GM18519 (cell line): ENCODE results near the gene GPR4.

Source experiments
- ATAC-seq: cut with Tn5 transposase; IDR thresholded peaks from one replicate; pipeline ENCODE4 v1.9.1; 2021; ENCODE audit warnings: mild to moderate bottlenecking, moderate library complexity; ENCODE audit not compliant: unreplicated experiment, low FRiP score

Gene GPR4

DNA sequence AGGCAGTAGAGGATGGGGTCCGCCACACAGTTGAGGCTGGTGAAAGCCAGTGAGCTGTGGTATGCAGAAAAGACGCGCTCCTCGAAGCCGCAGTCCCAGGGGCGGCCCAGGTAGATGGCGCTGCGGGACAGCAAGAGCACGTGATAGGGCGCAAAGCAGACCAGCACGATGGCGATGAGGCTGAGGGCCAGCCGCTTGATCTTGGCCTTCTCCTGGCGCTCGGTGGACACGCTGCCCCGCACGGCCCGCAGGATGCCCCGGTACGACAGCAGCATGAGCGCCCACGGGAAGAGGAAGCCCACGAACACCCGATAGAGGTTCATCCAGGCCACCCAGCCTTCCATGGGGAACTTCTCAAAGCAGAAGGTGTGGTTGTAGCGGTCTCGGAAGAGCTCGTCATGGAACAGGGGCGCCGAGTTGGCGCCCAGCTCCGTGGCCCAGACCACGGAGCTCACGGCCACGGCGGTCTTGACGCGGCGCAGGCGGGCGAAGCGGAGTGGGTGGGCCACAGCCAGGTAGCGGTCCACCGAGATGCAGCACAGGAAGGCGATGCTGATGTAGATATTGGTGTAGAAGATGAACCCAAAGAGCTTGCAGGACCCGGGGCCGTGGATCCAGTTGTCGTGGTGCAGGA, 10.9 kb downstream of the GPR4 start:
- ATAC-seq = no peak

- no peak for ATAC-seq
Observed at GRCh38 chr19:45590300-45591003, 11.6 kb downstream of the GPR4 start.

DNA sequence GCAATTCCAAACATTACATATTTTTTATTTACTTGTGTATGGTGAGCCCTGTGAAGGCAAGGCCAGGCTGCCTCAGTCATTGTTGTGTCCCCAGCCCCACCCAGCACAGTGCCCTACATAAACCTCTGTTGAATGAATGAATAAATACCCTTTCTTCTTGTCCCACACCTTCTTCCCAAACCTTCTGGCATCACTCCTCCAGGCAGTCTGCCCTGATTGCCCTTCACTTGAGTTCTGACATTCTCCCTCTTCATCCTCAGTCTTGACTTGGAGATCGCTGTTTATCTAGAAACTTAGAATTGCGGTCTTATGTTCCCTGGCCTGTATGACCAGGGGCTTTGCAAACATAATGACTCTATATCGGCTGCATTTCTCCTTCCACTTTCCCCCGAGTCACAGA, 12.2 kb downstream of the GPR4 start:
- ATAC-seq = no peak

DNA sequence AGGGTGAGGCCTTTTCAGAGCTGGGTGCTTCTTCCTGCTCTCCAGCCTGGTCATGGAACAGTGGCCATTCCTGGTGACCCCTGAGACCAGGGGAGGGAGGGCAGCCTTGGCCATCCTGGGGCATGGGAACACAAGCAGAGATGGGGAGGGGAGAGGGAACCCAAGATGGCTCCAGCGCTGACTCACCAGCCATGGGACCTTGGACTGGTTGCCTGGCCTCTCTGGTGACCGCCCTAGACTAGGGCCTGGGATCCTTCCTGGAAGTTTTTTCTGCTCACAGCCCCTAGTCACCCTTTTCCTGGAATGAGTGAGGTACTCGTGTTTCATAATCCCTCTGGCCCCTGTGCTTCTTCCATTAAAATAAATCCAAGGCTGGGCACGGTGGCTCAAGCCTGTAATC, 14.1 kb downstream of the GPR4 start:
- no peak for ATAC-seq

- no peak for ATAC-seq
Observed at GRCh38 chr19:45585158-45585577, 16.8 kb downstream of the GPR4 start.

DNA sequence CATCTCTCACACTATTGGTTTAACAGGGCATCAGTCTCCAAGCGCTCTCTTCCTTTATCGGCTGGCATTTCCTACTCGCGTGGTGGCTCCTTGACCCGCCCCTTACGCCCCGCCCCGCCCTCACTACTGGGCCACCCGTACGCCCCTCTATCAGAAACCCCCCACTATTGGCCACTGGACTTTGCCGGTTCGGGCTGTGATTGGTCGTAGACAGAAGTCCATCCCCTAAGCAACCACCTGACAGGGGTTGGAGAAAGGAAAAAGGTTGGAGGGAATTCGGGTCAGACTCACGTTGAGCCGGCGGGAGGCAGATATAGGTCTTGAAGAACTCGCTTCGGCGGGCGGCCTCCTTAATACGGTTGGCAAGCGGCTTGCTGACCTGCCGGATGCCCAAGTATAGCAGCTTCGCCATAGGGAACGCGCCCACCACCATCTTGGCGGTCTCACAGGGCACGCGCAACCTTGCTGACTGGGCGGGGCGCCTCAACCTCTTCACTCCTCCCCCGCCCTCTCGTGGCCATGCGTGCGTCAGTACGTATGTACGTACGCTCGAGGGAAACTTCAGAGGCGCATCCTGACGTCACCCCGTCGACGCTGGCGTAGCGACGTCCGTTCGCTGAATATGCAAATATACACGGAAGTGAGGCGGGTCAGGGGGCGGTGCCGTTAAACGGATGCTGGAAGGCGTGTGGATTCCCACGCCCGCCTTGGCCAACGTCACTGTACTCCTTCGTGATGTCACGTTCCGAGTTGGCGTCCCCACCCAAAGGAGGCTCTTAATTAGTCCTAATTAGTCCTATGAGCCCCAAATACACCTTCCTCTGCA, 17.5 kb downstream of the GPR4 start, which contains the start of gene OPA3:
OPA3 (minus strand) TSS at position 471 of the 826 bp plus-strand sequence; CDS start at position 433, 38 bp downstream.
- ATAC-seq = peak; percentile 86

GRCh38 chr19:45581576-45581975, 20.4 kb downstream of the GPR4 start:
- no peak for ATAC-seq

GRCh38 chr19:45578861-45579260, 23.2 kb downstream of the GPR4 start:
- no peak for ATAC-seq

DNA sequence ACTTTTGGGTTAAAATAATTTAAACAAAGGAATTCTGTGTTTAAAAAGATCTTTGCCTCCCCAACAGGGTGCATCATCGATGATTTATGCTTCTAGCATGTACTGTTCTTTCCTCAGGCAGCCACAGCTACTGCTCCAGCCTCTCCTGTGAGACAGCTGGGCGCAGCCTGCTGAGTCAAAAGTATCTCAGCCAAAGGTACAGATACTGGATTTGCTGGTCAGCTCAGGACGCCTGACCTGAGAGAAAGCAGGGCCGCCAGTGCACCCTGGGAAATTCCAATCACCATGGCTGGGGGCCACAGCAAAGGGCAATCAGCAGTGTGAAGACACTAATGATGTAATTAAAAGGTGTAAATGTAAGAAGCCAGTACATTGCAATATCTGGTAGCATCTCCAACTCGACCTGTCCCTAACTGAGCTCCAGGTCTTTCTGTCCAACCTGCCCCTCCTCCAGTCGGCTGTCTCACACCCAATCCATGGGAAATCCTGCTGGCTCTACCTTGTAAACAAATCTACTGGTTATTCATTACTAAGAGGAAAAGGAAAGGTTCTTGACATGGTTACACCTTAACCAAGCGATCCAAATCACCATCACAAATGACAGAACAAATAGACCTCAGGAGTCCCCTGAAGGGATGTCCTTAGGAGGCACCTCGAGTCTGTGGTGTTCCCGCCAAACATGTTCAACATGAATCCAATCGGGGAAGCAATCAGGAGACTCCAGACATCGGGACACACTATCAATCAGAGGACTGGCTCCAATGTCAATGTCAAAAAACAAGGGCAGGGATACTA, 24.7 kb downstream of the GPR4 start:
- no peak for ATAC-seq

DNA sequence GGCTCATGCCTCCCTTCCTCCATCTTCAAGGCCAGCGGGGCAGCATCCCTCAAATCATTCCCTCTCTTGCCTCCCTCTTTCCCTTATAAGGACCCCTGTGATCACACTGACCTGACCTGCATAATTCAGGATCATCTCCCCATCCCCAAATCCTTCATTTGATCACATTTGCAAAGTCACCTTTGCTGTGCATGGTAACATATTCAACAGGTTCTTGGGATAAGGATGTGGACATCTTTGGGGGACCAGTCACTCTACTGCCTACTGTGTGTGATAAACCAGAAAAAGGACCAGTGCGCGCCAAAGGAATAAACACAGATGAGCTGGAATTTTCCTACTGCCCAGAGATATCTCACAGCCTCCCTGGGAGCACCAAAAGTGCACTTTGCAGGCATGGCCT, 25.3 kb downstream of the GPR4 start:
- ATAC-seq = no peak

GRCh38 chr19:45575216-45575615, 26.8 kb downstream of the GPR4 start:
- ATAC-seq = no peak

DNA sequence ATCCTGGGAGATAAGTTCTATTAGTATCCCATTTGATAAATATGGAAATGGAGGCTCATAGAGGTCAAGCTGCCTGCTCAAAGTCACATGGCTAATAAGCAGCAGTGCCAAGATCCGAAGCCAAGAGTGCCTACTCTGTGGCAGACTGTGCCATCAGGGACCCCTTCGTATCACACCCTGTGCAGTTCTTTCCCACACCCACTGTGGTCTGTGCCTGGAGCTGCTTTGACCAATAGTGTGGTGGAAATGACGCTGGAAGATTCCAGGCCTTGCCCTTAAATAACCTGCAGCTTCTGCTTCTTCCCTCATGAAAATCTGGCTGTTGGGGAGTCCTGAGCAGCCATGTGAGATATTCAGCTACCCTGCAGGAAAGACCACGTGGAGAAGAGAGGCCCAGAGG, 27.5 kb downstream of the GPR4 start:
- no peak for ATAC-seq

DNA sequence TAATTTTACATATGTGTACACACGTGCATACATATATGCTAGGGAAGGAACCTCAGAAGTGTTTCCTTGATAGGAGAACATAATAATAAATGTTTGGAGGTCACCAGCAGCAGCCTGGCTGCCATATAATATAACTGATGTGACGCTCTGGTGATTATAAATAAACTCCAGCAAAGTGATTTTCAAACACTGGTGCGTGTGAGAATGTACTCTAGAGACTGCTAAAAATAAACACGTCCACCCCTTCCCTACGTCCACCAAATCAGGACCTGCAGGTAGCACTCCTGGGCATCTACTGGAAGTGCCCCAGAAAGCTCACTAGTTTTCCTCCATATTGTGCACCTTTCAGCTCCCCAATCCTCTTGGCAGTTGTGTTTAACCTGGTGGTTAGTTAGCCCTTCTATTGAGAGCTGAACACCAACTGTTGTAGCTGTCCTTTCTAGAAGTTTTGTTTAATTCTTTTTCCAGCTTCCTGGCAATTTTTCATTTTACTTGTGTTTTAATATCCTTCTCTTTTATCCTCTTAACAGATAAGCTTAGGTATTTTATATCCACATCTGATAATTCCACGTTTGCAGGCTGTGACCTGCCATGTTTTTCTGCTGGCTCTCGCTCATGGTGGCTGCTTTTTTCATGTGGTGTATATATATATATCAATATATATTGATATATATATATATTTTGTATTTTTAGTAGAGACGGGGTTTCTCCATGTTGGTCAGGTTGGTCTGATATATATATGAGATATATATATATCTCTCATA, 30.4 kb downstream of the GPR4 start:
- ATAC-seq = no peak

GRCh38 chr19:45569619-45570421, 32.2 kb downstream of the GPR4 start:
- ATAC-seq = no peak

DNA sequence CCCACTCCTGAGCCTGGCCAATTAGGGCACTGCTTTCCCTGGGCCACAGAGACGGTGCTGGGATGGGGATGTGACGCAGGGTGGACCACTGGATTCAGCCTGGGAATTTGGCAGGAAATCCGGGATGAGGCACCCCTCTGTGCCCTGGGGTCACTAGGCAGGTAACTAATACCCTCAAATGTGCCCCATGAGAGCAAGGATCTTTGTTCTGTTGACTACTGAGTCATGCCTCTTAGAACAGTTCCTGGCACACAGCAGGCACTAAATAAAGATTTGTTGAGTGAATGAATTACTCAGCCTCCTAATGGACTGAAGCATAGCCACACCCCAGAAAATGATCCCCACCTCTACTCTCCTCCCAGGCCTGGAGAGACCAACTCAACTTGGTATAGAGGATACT, 33.3 kb downstream of the GPR4 start:
- no peak for ATAC-seq

GRCh38 chr19:45567609-45568008, 34.4 kb downstream of the GPR4 start:
- ATAC-seq = no peak

- ATAC-seq = no peak
Observed at GRCh38 chr19:45564131-45564780, 37.8 kb downstream of the GPR4 start.

DNA sequence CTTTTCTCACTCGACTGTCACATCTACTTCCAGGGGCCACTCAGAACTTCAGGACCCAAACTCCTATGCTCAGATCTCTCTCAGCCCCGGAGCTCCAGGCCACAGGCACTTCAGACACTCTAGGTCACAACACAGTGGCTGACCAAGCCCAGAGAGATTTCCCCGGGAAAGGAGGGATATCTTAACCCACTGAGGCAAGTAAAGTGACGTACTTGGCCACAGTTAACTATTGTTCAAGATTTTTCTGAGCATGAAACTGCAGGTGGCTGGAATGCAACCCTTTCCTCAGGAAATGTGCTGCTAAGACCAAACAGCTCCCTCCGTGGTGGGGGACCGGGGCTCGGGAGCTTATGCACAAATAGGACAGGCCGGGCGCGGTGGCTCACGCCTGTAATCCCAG, 41.3 kb downstream of the GPR4 start:
- ATAC-seq = no peak

DNA sequence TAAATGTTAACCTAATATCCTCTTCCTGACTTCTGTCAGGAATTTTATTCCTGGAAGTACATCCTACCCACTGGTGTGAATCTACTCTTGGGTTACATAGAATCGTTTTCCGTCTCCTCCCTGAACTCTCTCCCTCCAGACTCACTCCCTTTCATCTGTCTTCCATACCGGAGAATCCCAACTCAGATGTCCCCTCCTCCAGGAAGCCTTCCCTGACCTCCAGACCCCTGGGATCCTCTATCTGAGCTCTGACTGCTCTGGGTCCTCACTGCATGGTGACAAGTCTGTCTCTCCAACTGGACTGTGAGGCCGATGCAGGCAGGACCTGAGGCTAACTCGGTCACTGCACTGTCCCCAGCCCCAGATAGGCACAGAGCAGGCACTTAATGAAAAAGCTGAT, 42.0 kb downstream of the GPR4 start:
- no peak for ATAC-seq
